HepG2 (cell line): ENCODE data around the gene FBXO5. TPM values are rescaled to one million over a fixed set of nuclear protein-coding genes. Genes with fewer than 3 reads are reported as not detected.
A peak's percentile ranks its signal among the peaks of the same experiment; 100 is the strongest.

Experiments
- ATAC-seq: fragments of 200-7000 bp; cut with Tn5 transposase; 3 replicates; pipeline ENCODE4 v1.9.1; 2020; ENCODE audit warnings: mild to moderate bottlenecking, moderate library complexity
- BruUV-seq: library from RNA; stranded (reverse); fragments of 400-500 nt; replicated peaks from 2 replicates; lab custom pipeline; 2021; lab: Mats Ljungman, UMichigan
- CTCF ChIA-PET: fragments of 300-600 bp; formaldehyde crosslinking; extraction: SDS; loops from one replicate; lab custom pipeline; 2021; ENCODE audit warnings: low total read pairs, inconsistent platforms, low intra/inter-chr PET ratio; lab: Yijun Ruan, JAX
- POLR2A ChIA-PET: fragments of 350-600 bp; sonication (Branson Sonifier 250); formaldehyde crosslinking; loops from one replicate; lab custom pipeline; 2020; ENCODE audit warnings: antibody characterized with exemption, inconsistent platforms; lab: Yijun Ruan, JAX
- DNase-seq: peaks from one replicate; pipeline ENCODE4 v3.0.0-alpha.2; 2015; ENCODE audit warnings: low spot score
- FAIRE-seq: peaks from 3 replicates; lab custom pipeline; 2011; peaks lifted over from hg19 to GRCh38; lab: Jason Lieb, UNC
- H2AFZ ChIP-seq: one replicate; pipeline ENCODE4 v1.6.1; 2011; ENCODE audit warnings: low read length, inconsistent platforms
- H3K27ac ChIP-seq: fragments of 300-600 bp; 3 replicates; pipeline ENCODE4 v1.8.0; 2011; ENCODE audit warnings: mixed run types, mild to moderate bottlenecking, mixed read lengths, low read length, inconsistent platforms; ENCODE audit not compliant: insufficient read depth; ENCODE audit errors: extremely low read length
- H3K27me3 ChIP-seq, 2 experiments: fragments of 200-600 bp in 1 of 2; 2 replicates in 1 of 2; 3 replicates in 1 of 2; pipeline versions ENCODE4 v1.6.0 to v1.8.0; 2011; ENCODE audit warnings: low read length in 2 of 2, mild to moderate bottlenecking in 2 of 2, moderate library complexity in 2 of 2, inconsistent platforms in 1 of 2; ENCODE audit not compliant: insufficient read depth in 2 of 2, control insufficient read depth in 1 of 2
- H3K36me3 ChIP-seq, 2 experiments: fragments of 200-600 bp in 1 of 2; replicated peaks in 1 of 2; 2 replicates in 1 of 2; 3 replicates in 1 of 2; pipeline versions ENCODE4 v1.5.1 to v1.8.0; 2011; ENCODE audit warnings: low read length in 2 of 2, inconsistent platforms in 1 of 2; ENCODE audit not compliant: insufficient read depth in 2 of 2, control insufficient read depth in 1 of 2
- H3K4me1 ChIP-seq: 2 replicates; pipeline ENCODE4 v1.5.1; 2012; ENCODE audit warnings: low read length, inconsistent platforms; ENCODE audit not compliant: insufficient read depth
- H3K4me2 ChIP-seq: 2 replicates; pipeline ENCODE4 v1.6.0; 2011; ENCODE audit warnings: low read depth, low read length, inconsistent platforms
- H3K4me3 ChIP-seq, 3 experiments: fragments of 200-600 bp in 1 of 3; sonication (generic), shearing (Covaris generic) in 1 of 3; replicated peaks in 1 of 3; 2 replicates each; pipeline ENCODE4 v1.5.1; 2011 to 2016; ENCODE audit warnings: low read length in 3 of 3, inconsistent platforms in 2 of 3, low read depth in 2 of 3, mild to moderate bottlenecking in 2 of 3, control low read depth in 1 of 3, mixed read lengths in 1 of 3; ENCODE audit not compliant: insufficient read depth in 1 of 3
- H3K79me2 ChIP-seq: one replicate; pipeline ENCODE4 v1.6.1; 2011; ENCODE audit warnings: low read length, inconsistent platforms; ENCODE audit not compliant: insufficient read depth
- H3K9ac ChIP-seq: 2 replicates; pipeline ENCODE4 v1.6.0; 2011; ENCODE audit warnings: mild to moderate bottlenecking, low read depth, low read length, inconsistent platforms; ENCODE audit not compliant: insufficient read depth
- H3K9me3 ChIP-seq: 2 replicates; pipeline ENCODE4 v1.5.1; 2012; ENCODE audit warnings: mild to moderate bottlenecking, low read length
- H4K20me1 ChIP-seq: 2 replicates; pipeline ENCODE4 v1.6.0; 2011; ENCODE audit warnings: inconsistent platforms, mild to moderate bottlenecking, low read length, moderate library complexity; ENCODE audit not compliant: insufficient read depth
- KLF16 ChIP-seq, 2 experiments: sonication (generic) in 1 of 2; formaldehyde crosslinking in 1 of 2; IDR thresholded peaks; 2 replicates each; pipeline versions ENCODE4 v1.6.1 to v1.8.0; 2016 to 2023; ENCODE audit warnings: missing genetic modification reagents in 2 of 2, missing compliant biosample characterization in 1 of 2
- NPAS2 ChIP-seq: sonication (generic); formaldehyde crosslinking; IDR thresholded peaks from 2 replicates; pipeline ENCODE4 v1.8.0; 2022; ENCODE audit warnings: mild to moderate bottlenecking, missing genetic modification reagents, borderline replicate concordance
- PPARG ChIP-seq: conservative IDR thresholded peaks from 2 replicates; pipeline ENCODE4 v1.6.1; 2016; ENCODE audit warnings: missing biosample characterization, missing genetic modification reagents
- RBM22 ChIP-seq: fragments of 200-400 bp; formaldehyde crosslinking; optimal IDR thresholded peaks from 2 replicates; pipeline ENCODE3; 2017; ENCODE audit warnings: mild to moderate bottlenecking, low read length, moderate library complexity
- SRY ChIP-seq: sonication (generic); formaldehyde crosslinking; IDR thresholded peaks from 2 replicates; pipeline ENCODE4 v1.8.0; 2022; ENCODE audit warnings: mild to moderate bottlenecking, missing genetic modification reagents
- YEATS2 ChIP-seq: sonication (generic); formaldehyde crosslinking; IDR thresholded peaks from 2 replicates; pipeline ENCODE4 v1.4.0; 2020; ENCODE audit warnings: missing genetic modification reagents, borderline replicate concordance
- ZNF317 ChIP-seq: sonication (generic); formaldehyde crosslinking; IDR thresholded peaks from 2 replicates; pipeline ENCODE4 v1.5.0; 2020; ENCODE audit warnings: mild to moderate bottlenecking, missing genetic modification reagents
- ZNF720 ChIP-seq: sonication (generic); formaldehyde crosslinking; IDR thresholded peaks from 2 replicates; pipeline ENCODE4 v1.4.0; 2020; ENCODE audit warnings: missing genetic modification reagents
- ZSCAN20 ChIP-seq: sonication (generic); formaldehyde crosslinking; IDR thresholded peaks from 2 replicates; pipeline ENCODE4 v1.4.0; 2020; ENCODE audit warnings: missing genetic modification reagents, mild to moderate bottlenecking, borderline replicate concordance
- WGBS: methylation state at CpG from one replicate; pipeline ENCODE4 v1.1.6; 2017; ENCODE audit warnings: low lambda C conversion rate; 5-methylcytosine and 5-hydroxymethylcytosine counted together
- in situ Hi-C: cut with HindIII; loops from 2 replicates; pipeline ENCODE4 v1.10.0; 2017; ENCODE audit warnings: low pct_unique_long_range_greater_than_20kb; ENCODE audit not compliant: extremely low pct_ligation_motif_present
- intact Hi-C: fragments of 100-400 bp; cut with micrococcal nuclease; formaldehyde crosslinking; loops from one replicate; pipeline ENCODE4 v1.10.0; 2022; ENCODE audit not compliant: unreplicated experiment
- polyA plus RNA-seq, 8 experiments: library from polyadenylated mRNA; depleted of rRNA in 3 of 8; stranded (reverse) in 7 of 8; unstranded in 1 of 8; fragments of >200 nt; fragmentation: Illumina TruSeq in 4 of 8; extraction: Trizol in 4 of 8; gene quantifications; 2 replicates each; pipeline versions ENCODE4 v1.2.1 to v1.2.3, GENCODE V29; 2011 to 2016; ENCODE audit warnings: low read depth in 4 of 8, missing spikeins in 1 of 8, mixed read lengths in 1 of 8; ENCODE audit not compliant: insufficient read depth in 1 of 8
- total RNA-seq, 5 experiments: library from RNA; depleted of rRNA; stranded (reverse); fragments of >200 nt; fragmentation: Illumina TruSeq; extraction: Trizol; gene quantifications; 2 replicates each; pipeline ENCODE4 v1.2.3, GENCODE V29; 2016; ENCODE audit warnings: low read depth in 1 of 5
- TF ChIP-seq, protein P1 (sequence below): sonication (generic); formaldehyde crosslinking; IDR thresholded peaks from 2 replicates; pipeline ENCODE4 v1.4.0; 2020; ENCODE audit warnings: missing genetic modification reagents
- TF ChIP-seq, protein P2 (sequence below): sonication (generic); formaldehyde crosslinking; IDR thresholded peaks from 2 replicates; pipeline ENCODE4 v1.8.0; 2023; ENCODE audit warnings: mild to moderate bottlenecking, missing genetic modification reagents
- TF ChIP-seq, protein P3 (sequence below): sonication (generic); formaldehyde crosslinking; IDR thresholded peaks from 2 replicates; pipeline ENCODE4 v1.5.0; 2020; ENCODE audit warnings: mild to moderate bottlenecking, missing genetic modification reagents
- TF ChIP-seq, protein P4 (sequence below): sonication (generic); formaldehyde crosslinking; IDR thresholded peaks from 2 replicates; pipeline ENCODE4 v1.4.0; 2020; ENCODE audit warnings: missing genetic modification reagents, borderline replicate concordance
- TF ChIP-seq, protein P5 (sequence below): sonication (generic); formaldehyde crosslinking; IDR thresholded peaks from 2 replicates; pipeline ENCODE4 v1.5.1; 2020; ENCODE audit warnings: missing genetic modification reagents, mild to moderate bottlenecking, borderline replicate concordance

The FBXO5 gene
- total and polyA plus RNA-seq, 2 of the 13 experiments (the other 11 are each of a cell fraction or from before 2014, with no cell fraction given): 15.8 to 41.5 TPM

DNA sequence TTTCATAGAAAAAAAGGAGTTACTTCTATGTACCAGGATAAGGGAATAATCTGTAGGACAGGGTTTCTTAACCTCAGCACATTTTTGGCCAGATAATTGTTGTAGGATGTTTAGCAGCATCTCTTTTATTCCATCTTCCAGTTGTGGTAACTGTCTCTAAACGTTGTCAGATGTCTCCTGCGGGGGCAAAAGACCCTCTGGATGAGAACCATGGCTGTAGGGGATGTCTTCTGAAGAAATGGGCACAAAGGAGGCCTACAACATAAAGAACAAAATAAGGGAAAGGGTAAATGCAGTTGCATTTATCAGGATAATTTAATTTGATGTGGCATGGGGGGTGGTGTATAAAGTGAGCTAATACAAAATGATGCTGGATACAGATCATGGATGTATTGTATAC is 4.1 kb upstream of the FBXO5 start:
- BruUV-seq: no TSS peak
- ChIA-PET CTCF (no interaction called here), POLR2A (no interaction called here)
- FAIRE-seq: no peak
- ATAC-seq: no peak
- Histone ChIP-seq H3K27ac (no peak overlapping the region), H3K79me2 (peaks cover 51% of the 10 kb centered on the region), H3K27me3 (no peaks in the 10 kb centered on the region; a peak in 1 of 5 replicates), H3K36me3 (peaks cover 0 to 7% of the 10 kb centered on the region in 2 experiments; a peak in 4 of 5 replicates), H3K4me1 (peaks cover 25% of the 10 kb centered on the region), H3K9me3 (no peaks in the 10 kb centered on the region), H3K4me3 (no peak overlapping the region), H3K9ac (no peak overlapping the region), H4K20me1 (peaks cover 9% of the 10 kb centered on the region; the same call in 1 of the 2 replicates), H3K4me2 (no peak overlapping the region), H2AFZ (no peak overlapping the region)
- in situ Hi-C loops (loop anchor here (25.0 kb wide), 1 partner anchor 700 kb away; no protein-coding TSS in a partner anchor), intact Hi-C loops (loop anchor here (10.0 kb wide), 1 partner anchor 1592 kb away; the partner anchor contains the start of gene ZBTB2)
- TF ChIP-seq KLF16 (CRISPR knock-in tag; IDR thresholded peaks at IDR 0.05) (no peak), ZSCAN20 (CRISPR knock-in tag) (no peak), RBM22 (peak; percentile 61), PPARG (CRISPR knock-in tag) (no peak), YEATS2 (CRISPR knock-in tag) (no peak), SRY (CRISPR knock-in tag) (no peak), ZNF317 (CRISPR knock-in tag) (peak; percentile 87), NPAS2 (no peak), ZNF720 (no peak)
- TF ChIP-seq, protein P1, sequence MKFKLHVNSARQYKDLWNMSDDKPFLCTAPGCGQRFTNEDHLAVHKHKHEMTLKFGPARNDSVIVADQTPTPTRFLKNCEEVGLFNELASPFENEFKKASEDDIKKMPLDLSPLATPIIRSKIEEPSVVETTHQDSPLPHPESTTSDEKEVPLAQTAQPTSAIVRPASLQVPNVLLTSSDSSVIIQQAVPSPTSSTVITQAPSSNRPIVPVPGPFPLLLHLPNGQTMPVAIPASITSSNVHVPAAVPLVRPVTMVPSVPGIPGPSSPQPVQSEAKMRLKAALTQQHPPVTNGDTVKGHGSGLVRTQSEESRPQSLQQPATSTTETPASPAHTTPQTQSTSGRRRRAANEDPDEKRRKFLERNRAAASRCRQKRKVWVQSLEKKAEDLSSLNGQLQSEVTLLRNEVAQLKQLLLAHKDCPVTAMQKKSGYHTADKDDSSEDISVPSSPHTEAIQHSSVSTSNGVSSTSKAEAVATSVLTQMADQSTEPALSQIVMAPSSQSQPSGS (CRISPR knock-in tag): no peak
- TF ChIP-seq, protein P2, sequence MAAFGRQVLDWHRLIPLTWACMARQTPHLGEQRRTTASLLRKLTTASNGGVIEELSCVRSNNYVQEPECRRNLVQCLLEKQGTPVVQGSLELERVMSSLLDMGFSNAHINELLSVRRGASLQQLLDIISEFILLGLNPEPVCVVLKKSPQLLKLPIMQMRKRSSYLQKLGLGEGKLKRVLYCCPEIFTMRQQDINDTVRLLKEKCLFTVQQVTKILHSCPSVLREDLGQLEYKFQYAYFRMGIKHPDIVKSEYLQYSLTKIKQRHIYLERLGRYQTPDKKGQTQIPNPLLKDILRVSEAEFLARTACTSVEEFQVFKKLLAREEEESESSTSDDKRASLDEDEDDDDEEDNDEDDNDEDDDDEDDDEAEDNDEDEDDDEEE (CRISPR knock-in tag): no peak
- TF ChIP-seq, protein P3, sequence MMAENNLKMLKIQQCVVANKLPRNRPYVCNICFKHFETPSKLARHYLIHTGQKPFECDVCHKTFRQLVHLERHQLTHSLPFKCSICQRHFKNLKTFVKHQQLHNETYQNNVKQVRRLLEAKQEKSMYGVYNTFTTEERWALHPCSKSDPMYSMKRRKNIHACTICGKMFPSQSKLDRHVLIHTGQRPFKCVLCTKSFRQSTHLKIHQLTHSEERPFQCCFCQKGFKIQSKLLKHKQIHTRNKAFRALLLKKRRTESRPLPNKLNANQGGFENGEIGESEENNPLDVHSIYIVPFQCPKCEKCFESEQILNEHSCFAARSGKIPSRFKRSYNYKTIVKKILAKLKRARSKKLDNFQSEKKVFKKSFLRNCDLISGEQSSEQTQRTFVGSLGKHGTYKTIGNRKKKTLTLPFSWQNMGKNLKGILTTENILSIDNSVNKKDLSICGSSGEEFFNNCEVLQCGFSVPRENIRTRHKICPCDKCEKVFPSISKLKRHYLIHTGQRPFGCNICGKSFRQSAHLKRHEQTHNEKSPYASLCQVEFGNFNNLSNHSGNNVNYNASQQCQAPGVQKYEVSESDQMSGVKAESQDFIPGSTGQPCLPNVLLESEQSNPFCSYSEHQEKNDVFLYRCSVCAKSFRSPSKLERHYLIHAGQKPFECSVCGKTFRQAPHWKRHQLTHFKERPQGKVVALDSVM (CRISPR knock-in tag): no peak
- TF ChIP-seq, protein P4, sequence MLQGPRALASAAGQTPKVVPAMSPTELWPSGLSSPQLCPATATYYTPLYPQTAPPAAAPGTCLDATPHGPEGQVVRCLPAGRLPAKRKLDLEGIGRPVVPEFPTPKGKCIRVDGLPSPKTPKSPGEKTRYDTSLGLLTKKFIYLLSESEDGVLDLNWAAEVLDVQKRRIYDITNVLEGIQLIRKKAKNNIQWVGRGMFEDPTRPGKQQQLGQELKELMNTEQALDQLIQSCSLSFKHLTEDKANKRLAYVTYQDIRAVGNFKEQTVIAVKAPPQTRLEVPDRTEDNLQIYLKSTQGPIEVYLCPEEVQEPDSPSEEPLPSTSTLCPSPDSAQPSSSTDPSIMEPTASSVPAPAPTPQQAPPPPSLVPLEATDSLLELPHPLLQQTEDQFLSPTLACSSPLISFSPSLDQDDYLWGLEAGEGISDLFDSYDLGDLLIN (CRISPR knock-in tag): no peak
- TF ChIP-seq, protein P5, sequence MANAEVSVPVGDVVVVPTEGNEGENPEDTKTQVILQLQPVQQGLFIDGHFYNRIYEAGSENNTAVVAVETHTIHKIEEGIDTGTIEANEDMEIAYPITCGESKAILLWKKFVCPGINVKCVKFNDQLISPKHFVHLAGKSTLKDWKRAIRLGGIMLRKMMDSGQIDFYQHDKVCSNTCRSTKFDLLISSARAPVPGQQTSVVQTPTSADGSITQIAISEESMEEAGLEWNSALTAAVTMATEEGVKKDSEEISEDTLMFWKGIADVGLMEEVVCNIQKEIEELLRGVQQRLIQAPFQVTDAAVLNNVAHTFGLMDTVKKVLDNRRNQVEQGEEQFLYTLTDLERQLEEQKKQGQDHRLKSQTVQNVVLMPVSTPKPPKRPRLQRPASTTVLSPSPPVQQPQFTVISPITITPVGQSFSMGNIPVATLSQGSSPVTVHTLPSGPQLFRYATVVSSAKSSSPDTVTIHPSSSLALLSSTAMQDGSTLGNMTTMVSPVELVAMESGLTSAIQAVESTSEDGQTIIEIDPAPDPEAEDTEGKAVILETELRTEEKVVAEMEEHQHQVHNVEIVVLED (CRISPR knock-in tag): no peak
- DNase-seq: no peak
- WGBS: 90% methylated on average over 2 of the region's 2 CpGs
